Measurements from ENCODE around the gene TTC34.
"Not testable (repeated sequence)": the region's sequence is repeated elsewhere in the genome, so short reads cannot be mapped to it uniquely, and the experiment has no call there.

DNA sequence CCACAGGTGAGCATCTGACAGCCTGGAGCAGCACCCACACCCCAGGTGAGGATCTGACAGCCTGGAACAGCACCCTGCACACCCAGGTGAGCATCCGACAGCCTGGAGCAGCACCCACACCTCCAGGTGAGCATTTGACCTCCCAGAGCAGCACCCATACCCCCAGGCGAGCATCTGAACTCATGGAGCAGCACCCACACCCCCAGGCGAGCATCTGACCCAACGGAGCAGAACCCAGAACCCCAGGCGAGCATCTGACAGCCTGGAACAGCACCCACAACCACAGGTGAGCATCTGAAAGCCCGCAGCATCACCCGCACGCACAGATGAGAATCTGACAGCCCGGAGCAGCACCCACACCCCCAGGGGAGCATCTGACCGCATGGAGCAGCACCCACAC is 111.3 kb downstream of the TTC34 start:
- TF ChIP-seq, protein P1, sequence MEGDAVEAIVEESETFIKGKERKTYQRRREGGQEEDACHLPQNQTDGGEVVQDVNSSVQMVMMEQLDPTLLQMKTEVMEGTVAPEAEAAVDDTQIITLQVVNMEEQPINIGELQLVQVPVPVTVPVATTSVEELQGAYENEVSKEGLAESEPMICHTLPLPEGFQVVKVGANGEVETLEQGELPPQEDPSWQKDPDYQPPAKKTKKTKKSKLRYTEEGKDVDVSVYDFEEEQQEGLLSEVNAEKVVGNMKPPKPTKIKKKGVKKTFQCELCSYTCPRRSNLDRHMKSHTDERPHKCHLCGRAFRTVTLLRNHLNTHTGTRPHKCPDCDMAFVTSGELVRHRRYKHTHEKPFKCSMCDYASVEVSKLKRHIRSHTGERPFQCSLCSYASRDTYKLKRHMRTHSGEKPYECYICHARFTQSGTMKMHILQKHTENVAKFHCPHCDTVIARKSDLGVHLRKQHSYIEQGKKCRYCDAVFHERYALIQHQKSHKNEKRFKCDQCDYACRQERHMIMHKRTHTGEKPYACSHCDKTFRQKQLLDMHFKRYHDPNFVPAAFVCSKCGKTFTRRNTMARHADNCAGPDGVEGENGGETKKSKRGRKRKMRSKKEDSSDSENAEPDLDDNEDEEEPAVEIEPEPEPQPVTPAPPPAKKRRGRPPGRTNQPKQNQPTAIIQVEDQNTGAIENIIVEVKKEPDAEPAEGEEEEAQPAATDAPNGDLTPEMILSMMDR (IDR thresholded peaks at IDR 0.05): not testable (repeated sequence)
- not testable (repeated sequence) for TF ChIP-seq EP300 (IDR thresholded peaks at IDR 0.05)
